Calu3 (cell line): ENCODE data around the gene MLYCD. TPM values are rescaled to one million over a fixed set of nuclear protein-coding genes. Genes with fewer than 3 reads are reported as not detected.

Source experiments
- BruUV-seq: library from RNA; stranded (reverse); fragments of 400-500 nt; replicated peaks from 2 replicates; lab custom pipeline; 2021; lab: Mats Ljungman, UMichigan
- CTCF ChIA-PET: fragments of 300-600 bp; sonication (Branson Sonifier 250); formaldehyde crosslinking; loops from one replicate; lab custom pipeline; 2022; ENCODE audit warnings: antibody characterized with exemption; lab: Charles Lee
- DNase-seq: peaks from one replicate; pipeline ENCODE4 v3.0.0; 2022
- H3K27ac Mint-ChIP-seq: one replicate; pipeline ENCODE4 v1.8.0; 2022; ENCODE audit warnings: mixed read lengths; ENCODE audit not compliant: unreplicated experiment
- H3K27me3 Mint-ChIP-seq: one replicate; pipeline ENCODE4 v1.8.0; 2022; ENCODE audit warnings: mixed read lengths; ENCODE audit not compliant: unreplicated experiment
- H3K36me3 Mint-ChIP-seq: one replicate; pipeline ENCODE4 v1.8.0; 2022; ENCODE audit warnings: mild to moderate bottlenecking, moderate library complexity, mixed read lengths; ENCODE audit not compliant: insufficient read depth, unreplicated experiment
- H3K4me1 Mint-ChIP-seq: one replicate; pipeline ENCODE4 v1.8.0; 2022; ENCODE audit warnings: mild to moderate bottlenecking, low read depth, mixed read lengths; ENCODE audit not compliant: unreplicated experiment
- H3K4me3 Mint-ChIP-seq: one replicate; pipeline ENCODE4 v1.8.0; 2022; ENCODE audit warnings: mild to moderate bottlenecking, low read depth, moderate library complexity, mixed read lengths; ENCODE audit not compliant: unreplicated experiment
- H3K9me3 Mint-ChIP-seq: one replicate; pipeline ENCODE4 v1.8.0; 2022; ENCODE audit warnings: low read depth, mixed read lengths; ENCODE audit not compliant: unreplicated experiment
- CTCF ChIP-seq: fragments of 200-600 bp; IDR thresholded peaks from one replicate; pipeline ENCODE4 v1.8.0; 2022; ENCODE audit warnings: antibody characterized with exemption; ENCODE audit not compliant: unreplicated experiment
- intact Hi-C: fragments of 100-400 bp; cut with micrococcal nuclease; formaldehyde crosslinking; loops from one replicate; pipeline ENCODE4 v1.10.0; 2022; ENCODE audit not compliant: unreplicated experiment
- total RNA-seq: library from RNA; stranded (reverse); gene quantifications from 2 replicates; pipeline ENCODE4 v1.2.3, GENCODE V29; 2022

MLYCD gene
- total RNA-seq, 1 experiment from 2014 or later, result 10.3 TPM

GRCh38 chr16:83912519-83913244, 13.8 kb downstream of the MLYCD start:
- Mint-ChIP-seq H3K27me3 (no peaks in the 10 kb centered on the region), H3K36me3 (peaks cover 28% of the 10 kb centered on the region), H3K27ac (no peak overlapping the region), H3K4me1 (no peaks in the 10 kb centered on the region), H3K4me3 (no peak overlapping the region), H3K9me3 (peaks cover 5% of the 10 kb centered on the region)
- TF ChIP-seq CTCF, result no peak
- CTCF ChIA-PET, result interaction anchor here (0.8 kb wide), 1 partner anchor 14 kb away, joined by 3 read pairs; no protein-coding TSS in a partner anchor
- BruUV-seq, result no TSS peak
- no peak for DNase-seq
- intact Hi-C loops, result no loop called here

- no TSS peak for BruUV-seq
- no peak overlapping the region for H3K4me3 Mint-ChIP-seq
- CTCF ChIA-PET, result interaction anchor here (0.8 kb wide), 1 partner anchor 14 kb away, joined by 3 read pairs; no protein-coding TSS in a partner anchor
Measured at GRCh38 chr16:83913245-83913633, 14.3 kb downstream of the MLYCD start.

DNA sequence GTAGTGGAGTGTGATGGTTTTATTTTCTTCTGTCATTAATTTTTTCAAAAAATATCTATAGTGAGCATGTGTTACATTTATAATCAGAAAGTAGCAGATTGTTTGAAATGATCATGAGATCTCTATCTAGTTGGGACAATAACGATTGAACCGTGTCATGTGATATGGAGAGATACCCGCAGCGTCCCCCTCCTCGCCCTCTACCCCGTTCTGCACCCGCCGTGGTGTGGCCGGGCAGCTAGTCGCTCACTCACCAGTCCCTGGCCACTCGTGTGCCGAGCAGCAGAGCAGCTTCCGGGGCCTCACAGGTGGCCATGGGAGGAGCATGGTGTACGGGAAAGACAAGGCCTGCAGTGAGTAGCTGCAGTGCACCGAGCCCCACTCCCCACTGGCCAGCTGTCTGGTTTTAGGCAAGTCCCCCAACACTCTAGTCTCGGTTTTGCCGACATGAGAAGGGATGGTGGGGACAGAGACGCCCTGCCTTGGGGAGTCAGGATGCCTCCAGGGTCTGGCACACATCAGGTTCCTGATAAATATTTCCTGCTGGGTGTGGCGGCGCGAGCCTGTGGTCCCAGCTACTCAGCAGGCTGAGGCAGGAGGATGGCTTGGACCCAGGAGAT, 15.3 kb downstream of the MLYCD start:
- Mint-ChIP-seq H3K4me1 (no peaks in the 10 kb centered on the region), H3K27ac (no peak overlapping the region), H3K27me3 (no peaks in the 10 kb centered on the region), H3K9me3 (peaks cover 12% of the 10 kb centered on the region), H3K4me3 (no peak overlapping the region), H3K36me3 (peaks cover 32% of the 10 kb centered on the region)
- BruUV-seq, result no TSS peak
- no peak for DNase-seq
- CTCF ChIA-PET, result no interaction called here
- TF ChIP-seq CTCF, result no peak
- intact Hi-C loops, result no loop called here

More at GRCh38 chr16:83913245-83913633, 14.3 kb downstream of the MLYCD start:
- Mint-ChIP-seq H3K4me1 (no peaks in the 10 kb centered on the region), H3K27me3 (no peaks in the 10 kb centered on the region), H3K36me3 (peaks cover 28% of the 10 kb centered on the region), H3K27ac (no peak overlapping the region), H3K9me3 (peaks cover 5% of the 10 kb centered on the region)
- no peak for TF ChIP-seq CTCF
- intact Hi-C loops, result no loop called here
- DNase-seq, result no peak

- H3K27ac Mint-ChIP-seq, result no peak overlapping the region
- H3K4me3 Mint-ChIP-seq, result no peak overlapping the region
- TF ChIP-seq CTCF, result no peak
- DNase-seq, result no peak
- peaks cover 29% of the 10 kb centered on the region for H3K36me3 Mint-ChIP-seq
- intact Hi-C loops, result no loop called here
- BruUV-seq, result no TSS peak
- H3K9me3 Mint-ChIP-seq, result peaks cover 15% of the 10 kb centered on the region
- CTCF ChIA-PET, result no interaction called here
- no peaks in the 10 kb centered on the region for H3K27me3 Mint-ChIP-seq
- no peaks in the 10 kb centered on the region for H3K4me1 Mint-ChIP-seq
Measured at GRCh38 chr16:83915081-83915480, 16.2 kb downstream of the MLYCD start.
